ENCODE measurements around the gene INO80B.
"Not testable (repeated sequence)": the region's sequence is repeated elsewhere in the genome, so short reads cannot be mapped to it uniquely, and the experiment has no call there.

Gene INO80B

DNA sequence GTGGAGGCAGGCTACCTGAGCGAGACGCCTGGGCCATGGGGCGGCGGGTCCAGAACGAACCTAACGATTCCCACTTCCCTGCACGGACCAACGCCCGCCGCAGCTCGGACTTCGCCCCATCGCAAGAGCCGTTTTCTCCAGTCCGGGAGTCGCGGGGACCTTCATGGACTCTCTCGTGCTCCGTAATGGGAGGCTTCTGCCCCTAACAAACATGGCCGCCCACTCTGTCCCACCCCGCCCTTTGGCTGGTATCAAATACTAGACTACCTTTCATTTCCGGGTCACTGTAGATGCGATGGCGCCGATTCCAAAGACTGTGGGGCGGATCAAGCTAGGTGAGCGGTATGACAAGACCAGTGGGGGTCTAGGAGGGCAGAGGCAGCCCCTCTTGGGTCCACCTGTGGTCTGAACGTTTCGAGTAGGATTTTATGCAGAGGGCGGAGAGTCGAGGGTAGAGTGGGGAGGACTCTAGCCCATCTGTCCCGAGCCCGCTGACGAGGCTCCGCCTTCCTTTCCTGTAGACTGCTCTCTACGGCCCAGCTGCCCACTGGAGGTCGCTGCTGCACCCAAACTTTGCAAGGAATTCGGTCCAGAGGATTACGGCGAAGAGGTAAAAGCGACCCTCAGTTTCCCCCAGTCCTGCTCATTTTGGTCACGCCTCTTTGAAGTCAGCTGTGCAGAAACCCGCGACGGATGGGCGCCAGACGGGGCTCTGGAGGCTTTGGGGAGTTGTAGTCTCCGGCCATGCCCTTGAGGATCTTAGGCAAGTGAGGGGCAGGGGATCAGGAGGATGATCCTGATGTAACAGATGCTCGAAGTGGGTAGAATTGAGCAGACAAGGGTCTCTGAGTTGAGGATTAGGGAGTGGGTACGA, 28.2 kb downstream of the INO80B start, which contains the start of the genes CCDC142 and TTC31:
CCDC142 (minus strand) TSS at position 198 of the 874 bp plus-strand sequence; CDS start at position 37, 161 bp downstream.
TTC31 (plus strand) TSS at position 281 of the 874 bp plus-strand sequence; CDS start at position 296, 15 bp downstream.
- DNase-seq = peak; percentile 96

DNA sequence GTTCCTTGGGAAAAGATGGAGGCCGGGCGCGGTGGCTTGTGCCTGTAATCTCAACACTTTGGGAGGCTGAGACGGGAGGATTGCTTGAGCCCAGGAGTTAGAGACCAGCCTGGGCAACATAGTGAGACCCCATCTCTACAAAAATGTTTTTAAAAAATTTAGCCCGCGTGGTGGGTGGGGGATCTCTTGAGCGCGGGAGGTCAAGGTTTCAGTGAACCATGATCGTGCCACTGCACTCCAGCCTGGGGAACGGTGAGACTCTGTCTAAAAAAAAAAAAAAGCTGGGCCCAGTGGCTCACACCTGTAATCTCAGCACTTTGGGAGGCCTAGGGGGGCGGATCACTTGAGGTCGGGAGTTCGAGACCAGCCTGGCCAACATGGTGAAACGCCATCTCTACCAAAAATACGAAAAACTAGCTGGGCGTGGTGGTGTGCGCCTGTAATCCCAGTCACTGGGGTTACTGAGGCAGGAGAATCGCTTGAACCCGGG, 28.8 kb downstream of the INO80B start:
- DNase-seq = not testable (repeated sequence)

DNA sequence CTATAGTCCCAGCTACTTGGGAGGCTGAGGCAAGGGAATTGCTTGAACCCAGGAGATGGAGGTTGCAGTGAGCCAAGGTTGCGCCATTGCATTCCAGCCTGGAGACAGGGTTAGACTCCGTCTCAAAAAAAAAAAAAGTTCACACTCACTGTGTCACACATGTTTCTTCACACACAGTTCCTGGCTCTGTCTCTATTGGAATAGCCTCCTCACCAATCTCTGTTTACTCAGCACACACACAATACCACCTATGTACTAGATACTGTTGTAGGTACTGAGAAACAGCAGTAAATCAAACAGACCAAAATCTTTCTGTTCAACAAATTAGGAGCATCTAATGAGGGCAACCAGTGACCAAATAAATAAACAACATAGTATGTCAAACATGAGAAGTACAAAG, 31.3 kb downstream of the INO80B start:
- no peak for DNase-seq

DNA sequence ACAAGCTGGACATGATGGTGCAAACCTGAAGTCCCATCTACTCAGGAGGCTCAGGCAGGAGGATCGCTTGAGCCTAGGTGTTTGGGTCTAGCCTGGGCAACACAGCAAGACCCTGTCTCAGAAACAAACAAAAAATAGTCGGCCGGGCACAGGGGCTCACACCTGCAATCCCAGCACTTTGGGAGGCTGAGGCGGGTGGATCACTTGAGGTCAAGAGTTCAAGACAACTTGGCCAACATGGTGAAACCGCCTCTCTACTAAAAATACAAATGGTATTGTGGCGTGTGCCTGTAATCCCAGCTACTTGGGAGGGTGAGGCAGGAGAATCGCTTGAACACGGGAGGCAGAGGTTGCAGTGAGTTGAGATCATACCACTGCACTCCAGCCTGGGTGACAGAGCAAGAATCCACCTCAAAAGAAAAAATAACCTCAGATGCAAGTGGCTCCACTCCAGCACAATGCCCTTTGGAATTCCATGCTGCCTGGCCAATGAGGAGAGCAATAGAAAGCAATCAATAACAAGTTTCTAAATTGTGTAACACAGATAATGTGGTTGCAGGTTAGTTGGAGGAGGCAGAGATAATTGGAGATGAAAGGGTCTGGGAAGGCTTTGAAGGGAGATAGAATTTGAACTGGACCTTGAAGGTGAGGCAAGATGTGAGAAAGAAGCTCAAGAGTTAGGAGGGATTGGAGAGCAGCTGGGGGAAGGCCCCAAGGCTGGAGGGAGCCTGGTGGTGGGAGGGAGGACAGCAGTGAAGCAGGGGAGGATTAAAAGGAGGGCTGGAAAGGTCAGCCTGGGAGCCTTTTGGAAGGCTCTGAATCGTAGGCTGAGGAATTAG, 34.0 kb downstream of the INO80B start:
- DNase-seq = no peak

DNA sequence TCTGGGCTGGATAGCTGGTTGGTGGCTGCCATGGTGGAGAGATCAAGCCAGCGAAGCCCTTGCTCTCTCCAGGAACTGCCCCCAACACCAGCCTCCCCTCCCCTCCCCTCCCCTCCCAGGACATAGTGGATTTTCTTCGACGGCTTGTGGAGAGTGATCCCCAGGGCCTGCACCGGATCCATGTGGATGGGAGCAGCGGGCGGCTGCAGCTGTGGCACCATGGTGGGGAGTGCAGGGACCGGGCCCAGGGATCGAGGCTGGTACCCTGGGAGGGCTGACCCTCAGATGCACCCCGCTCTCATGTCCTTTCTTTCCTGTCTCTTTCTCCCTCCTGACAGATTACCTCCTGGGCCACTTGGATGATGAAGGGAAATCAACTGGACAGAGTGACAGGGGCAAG, 35.0 kb downstream of the INO80B start:
- no peak for DNase-seq

GRCh38 chr2:74491648-74492544, 37.0 kb downstream of the INO80B start:
- no peak for DNase-seq

GRCh38 chr2:74493546-74493945, 38.7 kb downstream of the INO80B start:
- no peak for DNase-seq

DNA sequence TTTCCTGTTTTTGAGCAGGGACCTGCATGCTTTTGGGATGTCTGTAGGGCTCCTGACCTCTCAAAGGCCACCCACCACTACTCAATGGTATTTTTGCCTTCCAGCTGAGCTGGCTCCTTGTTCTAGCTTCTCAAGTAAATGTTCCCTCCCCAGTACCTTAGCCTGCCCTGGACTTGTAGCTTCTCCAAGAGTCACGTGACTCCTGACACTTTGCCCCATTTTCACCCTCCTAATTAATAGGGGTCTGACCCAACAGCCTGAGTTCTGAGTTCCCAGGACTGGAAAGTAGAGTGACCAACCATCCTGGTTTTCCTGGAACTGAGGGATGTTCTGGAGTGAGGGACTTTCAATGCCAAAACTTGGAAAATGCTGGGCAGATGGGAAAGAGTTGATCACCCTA, 40.6 kb downstream of the INO80B start:
- no peak for DNase-seq

DNA sequence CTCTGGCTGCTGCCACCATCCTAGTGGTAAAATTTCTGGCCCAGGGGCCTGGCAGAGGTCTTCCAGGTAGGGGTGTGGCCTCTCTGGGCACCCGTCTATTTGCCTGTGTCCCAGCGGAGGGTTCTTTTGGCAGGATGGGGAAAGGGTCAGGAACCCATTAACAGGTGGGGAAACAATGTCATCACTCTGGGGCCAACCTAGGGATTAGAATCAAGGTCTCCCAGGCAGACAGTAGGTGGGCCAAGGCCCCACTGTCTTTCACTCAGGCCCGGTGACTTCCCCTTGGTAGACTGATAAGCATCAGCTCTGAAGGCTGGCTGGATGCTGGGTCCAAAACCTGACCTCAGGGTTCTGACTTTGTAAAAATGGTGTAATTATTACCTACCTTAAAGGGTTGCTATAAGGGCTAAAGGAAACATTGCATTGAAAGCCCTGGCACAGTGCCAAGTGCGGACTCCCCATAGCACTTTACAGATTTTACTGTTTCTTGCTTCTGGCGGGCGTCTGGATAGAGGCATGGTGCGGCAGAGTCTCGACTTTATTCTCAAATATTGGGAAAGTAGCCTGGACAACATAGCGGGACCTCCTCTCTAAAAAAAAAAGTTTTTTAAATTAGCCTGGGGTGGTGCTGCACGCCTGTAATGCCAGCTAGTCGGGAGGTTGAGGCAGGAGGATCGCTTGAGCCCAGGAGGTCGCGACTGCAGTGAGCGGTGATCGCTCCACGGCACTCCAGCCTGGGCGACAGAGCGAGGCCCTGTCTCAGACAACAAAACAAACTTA, 42.3 kb downstream of the INO80B start:
- no peak for DNase-seq

DNA sequence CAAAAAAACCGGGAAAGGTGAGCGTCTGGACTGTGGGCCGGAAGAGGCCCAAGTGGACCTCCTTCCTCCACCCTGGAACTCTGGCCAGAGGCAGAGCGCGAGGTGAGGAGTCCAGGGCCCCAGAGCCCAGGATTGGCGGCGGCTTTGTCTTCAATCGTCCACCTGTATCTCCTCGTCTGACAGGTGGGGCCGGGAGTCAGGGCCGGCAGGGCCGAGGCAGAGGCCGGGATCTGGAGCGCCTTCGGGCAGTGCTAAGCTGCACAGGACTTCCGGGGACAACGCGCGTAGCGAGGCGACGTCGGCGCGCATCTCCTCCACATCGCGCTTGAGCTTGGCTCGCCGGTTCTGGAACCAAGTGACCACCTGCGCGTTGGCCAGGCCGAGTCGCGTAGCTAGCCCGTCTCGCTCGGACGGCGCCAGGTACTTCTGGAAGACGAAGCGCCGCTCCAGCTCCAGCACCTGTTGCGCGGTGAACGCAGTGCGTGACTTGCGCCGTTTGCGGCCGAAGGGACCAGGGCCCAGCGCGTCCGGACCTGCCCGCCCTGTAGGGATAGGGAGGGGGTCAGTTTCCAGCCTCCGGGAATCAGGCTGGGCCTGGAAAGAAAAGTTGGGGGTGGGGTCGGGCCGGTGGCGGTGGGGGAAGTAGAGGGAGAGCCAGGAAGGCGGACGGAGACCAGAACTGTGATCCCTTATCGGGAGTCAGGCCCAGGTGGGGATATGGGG, 43.1 kb downstream of the INO80B start:
- peak; percentile 36 for DNase-seq

DNA sequence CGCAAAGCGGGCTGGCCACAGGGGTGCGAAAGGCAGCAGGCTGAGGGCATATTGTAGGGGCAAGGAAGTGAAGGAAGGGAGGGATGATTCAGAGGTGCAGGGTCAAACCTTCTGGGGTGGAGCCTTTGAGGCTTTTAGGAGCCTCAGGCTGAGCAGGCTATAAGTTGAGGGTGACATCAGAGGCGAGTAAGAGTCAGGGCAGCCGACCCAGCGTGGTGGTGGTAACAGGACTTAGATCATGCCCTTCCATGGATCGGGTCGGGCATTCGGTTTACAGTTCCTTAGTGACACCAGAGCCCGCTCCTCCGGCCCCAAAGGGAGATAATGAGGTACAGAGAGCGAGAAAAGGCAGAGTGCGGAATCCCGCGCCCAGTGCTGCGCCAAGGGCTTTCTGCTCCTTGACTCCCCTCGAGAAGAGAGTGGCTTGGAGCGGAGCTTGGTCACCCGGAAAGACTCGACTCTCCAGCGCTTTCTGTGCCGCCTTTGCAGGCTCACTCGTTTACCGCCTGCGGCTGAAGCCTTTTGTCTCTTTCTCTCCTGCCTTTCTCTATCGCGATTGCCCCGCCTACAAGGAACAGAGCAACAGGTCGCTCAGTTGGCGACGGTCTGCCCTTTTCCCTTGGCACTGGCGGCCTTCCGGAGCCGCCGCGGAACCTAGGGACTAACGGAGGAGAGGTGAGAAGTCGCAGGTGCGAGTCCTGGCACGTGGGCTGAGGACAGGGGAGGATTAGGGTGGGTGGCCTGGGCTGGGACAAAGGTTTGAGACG, 43.8 kb downstream of the INO80B start:
- peak; percentile 52 for DNase-seq

- no peak for DNase-seq
Measured at GRCh38 chr2:74499267-74499939, 44.5 kb downstream of the INO80B start, which contains the start of gene LBX2. Gene LBX2 (minus strand): TSS chr2:74499603. CDS start chr2:74499537, 66 bp downstream.

DNA sequence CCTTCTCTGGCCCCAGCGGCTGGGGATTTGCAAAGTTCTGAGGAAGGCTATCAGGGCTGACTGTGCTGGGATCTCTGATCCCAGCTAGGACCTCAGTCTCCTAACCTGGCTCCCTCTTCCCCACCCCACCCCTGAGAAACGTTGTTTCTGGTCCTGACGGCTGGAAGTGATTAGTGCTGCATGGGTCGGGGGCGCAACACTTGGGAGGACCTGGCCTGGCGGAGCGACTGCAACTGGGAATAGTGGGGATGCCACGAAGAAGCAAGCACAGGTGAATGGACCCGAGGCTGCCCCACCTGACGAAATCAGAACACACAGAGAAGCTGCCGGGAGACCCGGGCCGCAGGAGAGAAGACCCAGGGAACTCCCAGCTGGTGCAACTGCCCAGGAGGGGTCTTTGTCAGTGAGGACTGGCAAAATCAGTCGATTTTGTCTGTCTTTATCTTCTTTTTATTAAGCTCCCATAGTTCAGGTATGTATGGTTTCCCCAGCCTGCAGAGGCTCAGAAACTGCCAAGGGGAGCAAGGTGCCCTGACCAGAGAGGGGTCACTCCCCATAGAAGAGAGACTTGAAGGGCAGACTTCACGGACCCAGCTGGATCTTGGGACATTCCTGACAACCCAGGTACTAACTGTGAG, 45.2 kb downstream of the INO80B start:
- no peak for DNase-seq

DNA sequence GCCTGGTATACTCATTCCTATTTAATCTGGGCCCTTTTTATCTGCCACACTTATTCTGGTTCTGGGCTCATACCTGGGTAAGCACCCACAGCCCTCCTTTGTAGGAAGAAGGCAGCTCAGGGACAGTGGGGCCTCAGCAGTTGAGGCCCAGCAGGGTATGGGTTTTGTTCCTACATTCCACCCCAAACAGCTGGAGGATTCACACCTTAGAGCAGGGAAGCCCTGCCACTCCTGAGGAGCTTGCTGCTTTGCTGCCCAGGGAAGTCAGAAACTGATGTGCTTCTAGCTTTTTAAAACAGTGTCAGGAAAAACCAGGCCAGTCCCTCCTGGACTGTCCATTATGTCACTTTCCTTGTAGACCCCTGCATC, 45.7 kb downstream of the INO80B start:
- no peak for DNase-seq

DNA sequence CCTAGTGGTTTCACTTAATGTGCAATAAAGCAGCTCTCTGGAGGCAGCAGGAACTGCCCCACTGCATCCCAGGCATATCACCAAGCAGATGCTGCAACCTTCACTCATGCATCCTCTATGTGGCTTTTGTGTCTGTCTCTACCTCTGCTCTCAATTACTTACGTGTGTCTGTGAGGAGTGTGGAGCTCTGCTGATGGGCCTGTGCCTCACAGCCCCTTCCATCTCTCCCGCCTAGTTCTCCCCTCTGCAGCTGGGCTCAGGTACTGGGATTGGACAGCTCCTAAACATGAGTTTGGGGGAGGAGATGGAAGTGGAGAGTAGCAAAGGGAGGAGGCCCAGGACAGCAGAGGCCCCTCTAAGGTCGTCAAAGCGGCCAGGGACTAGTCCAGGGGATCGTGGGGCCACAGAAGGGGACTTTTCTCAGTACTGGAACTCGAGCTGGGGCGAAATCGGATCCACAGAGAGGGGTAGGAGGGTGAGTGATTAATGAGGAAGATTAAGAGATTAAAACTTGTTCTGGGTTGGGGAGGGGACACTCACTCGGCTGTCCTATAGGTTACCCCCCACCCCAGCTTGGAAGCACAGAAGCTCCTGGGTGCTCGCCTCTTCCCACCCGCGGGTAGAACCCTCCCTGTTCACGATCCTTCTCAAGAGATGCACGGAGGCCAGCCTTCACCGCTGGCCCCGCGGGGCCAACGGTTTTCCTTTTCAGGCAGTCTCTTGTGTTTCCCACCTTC, 46.6 kb downstream of the INO80B start:
- no peak for DNase-seq

- peak; percentile 46 for DNase-seq
Measured at GRCh38 chr2:74502147-74502719, 47.3 kb downstream of the INO80B start.

DNA sequence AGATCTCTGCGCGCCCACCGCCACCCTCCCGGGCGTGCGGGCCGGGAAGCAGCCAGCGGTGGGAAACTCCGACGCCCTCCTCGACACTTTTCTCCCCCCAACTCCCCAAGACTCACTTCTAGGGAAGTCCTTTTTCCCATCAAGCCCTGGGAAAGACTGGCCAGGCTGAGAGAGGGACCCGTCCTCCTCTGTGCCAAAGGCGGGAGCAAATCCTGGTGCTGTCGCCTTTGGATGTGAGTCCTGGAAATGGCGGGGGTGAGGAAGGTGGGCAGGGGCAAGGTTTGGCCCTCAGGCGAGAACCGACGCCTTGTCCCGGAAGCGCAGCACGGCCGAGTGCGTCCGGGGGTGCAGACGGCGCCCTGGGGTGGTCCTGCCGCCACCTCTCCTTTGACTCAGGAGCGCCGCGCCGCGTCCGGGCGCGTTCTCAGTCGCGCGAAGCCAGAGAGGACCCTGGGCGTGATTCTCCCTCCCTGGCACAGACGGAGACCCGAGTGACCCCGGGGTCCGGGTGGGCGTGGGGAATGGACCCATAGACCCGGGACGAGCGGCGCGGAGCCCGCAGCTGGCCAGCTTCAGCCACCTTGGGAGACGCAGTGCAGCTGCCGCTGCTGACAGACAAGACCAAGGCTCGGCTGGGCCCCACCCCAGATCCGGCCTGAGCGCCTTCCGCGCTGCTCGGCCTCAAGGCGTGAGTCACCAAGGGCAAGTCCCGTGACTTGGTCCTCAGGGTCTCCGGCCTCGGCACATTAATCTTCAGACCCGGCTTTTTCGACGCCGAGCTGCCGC, 48.0 kb downstream of the INO80B start:
- DNase-seq = peak; percentile 83
